PFSK-1 (cell line): ENCODE data around the gene TXNRD3.

ENCODE experiments used
- FOXP2 ChIP-seq: optimal IDR thresholded peaks from 2 replicates; pipeline ENCODE3; 2011; ENCODE audit warnings: borderline replicate concordance, control low read depth, inconsistent platforms; ENCODE audit not compliant: insufficient read depth; ENCODE audit errors: extremely low read length, extremely low read depth
- POLR2AphosphoS5 ChIP-seq: IDR thresholded peaks from 2 replicates; pipeline ENCODE4 v1.6.1; 2012; ENCODE audit warnings: low read depth, mild to moderate bottlenecking, control low read depth, low read length, moderate library complexity
- SIN3A ChIP-seq: IDR thresholded peaks from 2 replicates; pipeline ENCODE4 v1.6.1; 2012; ENCODE audit warnings: mild to moderate bottlenecking, low read length, moderate library complexity, borderline replicate concordance; ENCODE audit not compliant: insufficient read depth
- TAF1 ChIP-seq: IDR thresholded peaks from 2 replicates; pipeline ENCODE4 v1.6.1; 2012; ENCODE audit warnings: low read length, control low read depth, borderline replicate concordance; ENCODE audit not compliant: insufficient read depth
- TF ChIP-seq, protein P1 (sequence below), 2 experiments: IDR thresholded peaks; 2 replicates each; pipeline versions ENCODE4 v1.6.1 to v1.8.0; 2011 to 2012; ENCODE audit warnings: low read depth in 2 of 2, low read length in 2 of 2, control low read depth in 1 of 2, inconsistent platforms in 1 of 2, mild to moderate bottlenecking in 1 of 2, moderate library complexity in 1 of 2; ENCODE audit not compliant: insufficient read depth in 1 of 2

The TXNRD3 gene

DNA sequence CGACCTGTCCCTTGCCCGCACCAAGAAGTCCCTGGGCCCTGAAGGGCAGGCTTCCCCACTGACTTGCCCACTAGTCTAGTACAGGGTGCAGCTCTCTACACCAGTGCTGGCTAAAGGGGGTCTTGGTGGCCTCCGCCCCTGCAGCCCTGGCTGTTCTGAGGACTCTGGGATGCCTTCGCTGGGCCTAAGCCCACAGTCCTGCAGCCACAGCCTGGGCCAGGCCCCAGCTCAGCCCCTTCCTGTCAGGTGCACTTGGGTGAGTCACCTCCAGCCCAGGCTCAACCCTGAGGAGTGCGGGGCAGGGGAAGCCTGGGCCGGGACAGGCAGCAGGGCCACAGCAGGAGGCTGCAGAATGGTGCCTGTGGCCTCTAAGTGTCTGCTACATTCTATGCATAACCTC is 97.2 kb downstream of the TXNRD3 start:
- TF ChIP-seq SIN3A: no peak
- no peak for TF ChIP-seq POLR2AphosphoS5
- no peak for TF ChIP-seq TAF1
- TF ChIP-seq, protein P1, sequence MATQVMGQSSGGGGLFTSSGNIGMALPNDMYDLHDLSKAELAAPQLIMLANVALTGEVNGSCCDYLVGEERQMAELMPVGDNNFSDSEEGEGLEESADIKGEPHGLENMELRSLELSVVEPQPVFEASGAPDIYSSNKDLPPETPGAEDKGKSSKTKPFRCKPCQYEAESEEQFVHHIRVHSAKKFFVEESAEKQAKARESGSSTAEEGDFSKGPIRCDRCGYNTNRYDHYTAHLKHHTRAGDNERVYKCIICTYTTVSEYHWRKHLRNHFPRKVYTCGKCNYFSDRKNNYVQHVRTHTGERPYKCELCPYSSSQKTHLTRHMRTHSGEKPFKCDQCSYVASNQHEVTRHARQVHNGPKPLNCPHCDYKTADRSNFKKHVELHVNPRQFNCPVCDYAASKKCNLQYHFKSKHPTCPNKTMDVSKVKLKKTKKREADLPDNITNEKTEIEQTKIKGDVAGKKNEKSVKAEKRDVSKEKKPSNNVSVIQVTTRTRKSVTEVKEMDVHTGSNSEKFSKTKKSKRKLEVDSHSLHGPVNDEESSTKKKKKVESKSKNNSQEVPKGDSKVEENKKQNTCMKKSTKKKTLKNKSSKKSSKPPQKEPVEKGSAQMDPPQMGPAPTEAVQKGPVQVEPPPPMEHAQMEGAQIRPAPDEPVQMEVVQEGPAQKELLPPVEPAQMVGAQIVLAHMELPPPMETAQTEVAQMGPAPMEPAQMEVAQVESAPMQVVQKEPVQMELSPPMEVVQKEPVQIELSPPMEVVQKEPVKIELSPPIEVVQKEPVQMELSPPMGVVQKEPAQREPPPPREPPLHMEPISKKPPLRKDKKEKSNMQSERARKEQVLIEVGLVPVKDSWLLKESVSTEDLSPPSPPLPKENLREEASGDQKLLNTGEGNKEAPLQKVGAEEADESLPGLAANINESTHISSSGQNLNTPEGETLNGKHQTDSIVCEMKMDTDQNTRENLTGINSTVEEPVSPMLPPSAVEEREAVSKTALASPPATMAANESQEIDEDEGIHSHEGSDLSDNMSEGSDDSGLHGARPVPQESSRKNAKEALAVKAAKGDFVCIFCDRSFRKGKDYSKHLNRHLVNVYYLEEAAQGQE (IDR thresholded peaks at IDR 0.05; ENCODE audit: insufficient read depth in 1 of 2, low read depth in 2 of 2, low read length in 2 of 2): no peak
- no peak for TF ChIP-seq FOXP2

DNA sequence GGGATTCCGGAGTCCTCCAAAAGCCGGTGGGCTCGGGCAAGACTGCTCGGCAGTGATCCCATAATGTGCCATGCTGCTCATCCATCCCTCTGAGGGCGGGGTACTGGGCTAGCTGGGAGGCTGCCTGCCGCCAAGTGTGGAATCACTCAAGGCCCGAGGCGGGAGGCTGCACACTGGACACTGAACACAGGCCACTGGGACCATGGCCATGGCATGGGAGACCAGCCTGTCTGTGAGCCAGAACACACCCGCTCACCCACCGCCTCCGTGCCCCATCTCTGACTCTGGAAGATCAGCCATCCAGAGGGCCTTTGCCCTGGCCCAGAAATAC is 97.5 kb downstream of the TXNRD3 start:
- no peak for TF ChIP-seq FOXP2
